H1 (cell line): ENCODE data around the gene DEPP1. TPM values are rescaled to one million over a fixed set of nuclear protein-coding genes. Genes with fewer than 3 reads are reported as not detected.
A peak's percentile ranks its signal among the peaks of the same experiment; 100 is the strongest.

Experiments
- CTCF ChIA-PET: fragments of 300-600 bp; sonication (Branson Sonifier 250); formaldehyde crosslinking; loops from one replicate; lab custom pipeline; 2021; ENCODE audit not compliant: partially characterized antibody; lab: Charles Lee
- POLR2A ChIA-PET: fragments of 300-600 bp; sonication (Branson Sonifier 250); formaldehyde crosslinking; loops from one replicate; lab custom pipeline; 2021; ENCODE audit warnings: inconsistent platforms; ENCODE audit not compliant: partially characterized antibody; lab: Charles Lee
- DNase-seq, 2 experiments: peaks; one replicate each; pipeline versions ENCODE4 v3.0.0 to v3.0.0-alpha.2; 2010 to 2022; ENCODE audit warnings: low spot score in 2 of 2, low read depth in 1 of 2, mixed read lengths in 1 of 2
- FAIRE-seq: peaks from 2 replicates; lab custom pipeline; 2011; peaks lifted over from hg19 to GRCh38; lab: Jason Lieb, UNC
- H2AFZ ChIP-seq: 2 replicates; pipeline ENCODE4 v1.8.1; 2012; ENCODE audit warnings: low read length, inconsistent platforms
- H2AK5ac ChIP-seq: 2 replicates; pipeline ENCODE4 v1.6.1; 2013; ENCODE audit warnings: low read depth, low read length
- H2BK120ac ChIP-seq: replicated peaks from 2 replicates; pipeline ENCODE3; 2013; ENCODE audit warnings: low read depth, low read length, inconsistent platforms
- H2BK12ac ChIP-seq: 2 replicates; pipeline ENCODE4 v1.6.1; 2013; ENCODE audit warnings: low read depth, low read length
- H2BK15ac ChIP-seq: 2 replicates; pipeline ENCODE4 v1.6.1; 2013; ENCODE audit warnings: low read length
- H2BK20ac ChIP-seq: 2 replicates; pipeline ENCODE4 v1.6.1; 2013; ENCODE audit warnings: low read length
- H2BK5ac ChIP-seq: 2 replicates; pipeline ENCODE4 v1.6.1; 2013; ENCODE audit warnings: low read depth, low read length
- H3K14ac ChIP-seq: 2 replicates; pipeline ENCODE4 v1.6.1; 2013; ENCODE audit warnings: inconsistent platforms; ENCODE audit not compliant: insufficient read length
- H3K18ac ChIP-seq: 2 replicates; pipeline ENCODE4 v1.6.1; 2013; ENCODE audit warnings: low read length; ENCODE audit errors: extremely low read depth
- H3K23ac ChIP-seq: 2 replicates; pipeline ENCODE4 v1.6.1; 2013; ENCODE audit warnings: inconsistent platforms; ENCODE audit not compliant: insufficient read length
- H3K23me2 ChIP-seq: 2 replicates; pipeline ENCODE4 v1.6.1; 2013; ENCODE audit warnings: low read depth, low read length
- H3K27ac ChIP-seq: 2 replicates; pipeline ENCODE4 v1.6.1; 2011; ENCODE audit warnings: low read depth, low read length, inconsistent platforms
- H3K27me3 ChIP-seq, 4 experiments: replicated peaks in 1 of 4; 1 replicate in 1 of 4; 2 replicates in 3 of 4; pipeline versions ENCODE4 v1.6.1 to v1.8.1; 2011 to 2013; ENCODE audit warnings: low read length in 3 of 4, mild to moderate bottlenecking in 3 of 4, inconsistent platforms in 2 of 4, mixed read lengths in 2 of 4, moderate library complexity in 1 of 4; ENCODE audit not compliant: control insufficient read depth in 3 of 4, insufficient read depth in 3 of 4; ENCODE audit errors: extremely low read depth in 1 of 4
- H3K36me3 ChIP-seq, 4 experiments: 2 replicates each; pipeline versions ENCODE4 v1.6.1 to v1.8.1; 2011 to 2013; ENCODE audit warnings: mild to moderate bottlenecking in 4 of 4, low read length in 3 of 4, moderate library complexity in 2 of 4, control low read depth in 1 of 4, inconsistent platforms in 1 of 4; ENCODE audit not compliant: insufficient read depth in 4 of 4, control insufficient read depth in 2 of 4
- H3K4ac ChIP-seq: replicated peaks from 2 replicates; pipeline ENCODE3; 2013; ENCODE audit warnings: low read length, low read depth, mixed read lengths, inconsistent platforms; ENCODE audit not compliant: insufficient read length
- H3K4me1 ChIP-seq, 4 experiments: replicated peaks in 1 of 4; 1 replicate in 1 of 4; 2 replicates in 3 of 4; pipeline versions ENCODE4 v1.6.1 to v1.8.1; 2011 to 2013; ENCODE audit warnings: low read length in 3 of 4, inconsistent platforms in 2 of 4, mixed read lengths in 1 of 4; ENCODE audit not compliant: insufficient read depth in 4 of 4, control insufficient read depth in 3 of 4
- H3K4me2 ChIP-seq, 2 experiments: 2 replicates each; pipeline versions ENCODE4 v1.6.1 to v1.8.1; 2011 to 2013; ENCODE audit warnings: low read depth in 2 of 2, low read length in 2 of 2, control low read depth in 1 of 2, inconsistent platforms in 1 of 2, mild to moderate bottlenecking in 1 of 2; ENCODE audit not compliant: insufficient read depth in 1 of 2
- H3K4me3 ChIP-seq, 4 experiments: fragments of 200-600, 300-600 bp in 1 of 4; sonication (generic), shearing (Covaris generic), sonication (Bioruptor Twin) in 1 of 4; 2 replicates each; pipeline versions ENCODE4 v1.5.1 to v1.8.1; 2011 to 2016; ENCODE audit warnings: low read length in 4 of 4, low read depth in 3 of 4, control low read depth in 2 of 4, inconsistent platforms in 2 of 4, mild to moderate bottlenecking in 2 of 4, mixed read lengths in 1 of 4, moderate library complexity in 1 of 4; ENCODE audit not compliant: insufficient read depth in 2 of 4; ENCODE audit errors: extremely low read depth in 1 of 4
- H3K56ac ChIP-seq: replicated peaks from 2 replicates; pipeline ENCODE3; 2013; ENCODE audit warnings: low read depth, mild to moderate bottlenecking, mixed read lengths, low read length, inconsistent platforms; ENCODE audit not compliant: insufficient read length
- H3K79me1 ChIP-seq: 2 replicates; pipeline ENCODE4 v1.6.1; 2013; ENCODE audit warnings: low read depth, low read length, control low read depth
- H3K79me2 ChIP-seq, 2 experiments: 2 replicates each; pipeline versions ENCODE4 v1.6.1 to v1.8.1; 2012 to 2013; ENCODE audit warnings: low read length in 2 of 2, mild to moderate bottlenecking in 2 of 2, inconsistent platforms in 1 of 2; ENCODE audit not compliant: insufficient read depth in 2 of 2, control insufficient read depth in 1 of 2
- H3K9ac ChIP-seq, 4 experiments: replicated peaks in 1 of 4; 1 replicate in 1 of 4; 2 replicates in 3 of 4; pipeline versions ENCODE4 v1.6.1 to v1.8.1; 2011 to 2013; ENCODE audit warnings: low read depth in 3 of 4, low read length in 3 of 4, control low read depth in 2 of 4, mild to moderate bottlenecking in 2 of 4, moderate library complexity in 2 of 4, inconsistent platforms in 1 of 4; ENCODE audit errors: extremely low read depth in 1 of 4
- H3K9me3 ChIP-seq, 2 experiments: 2 replicates each; pipeline versions ENCODE4 v1.6.1 to v1.8.1; 2012 to 2013; ENCODE audit warnings: mild to moderate bottlenecking in 2 of 2, moderate library complexity in 2 of 2, control low read depth in 1 of 2, inconsistent platforms in 1 of 2, low read depth in 1 of 2, low read length in 1 of 2, mixed read lengths in 1 of 2; ENCODE audit not compliant: insufficient read depth in 2 of 2
- H4K20me1 ChIP-seq, 2 experiments: replicated peaks in 1 of 2; 2 replicates each; pipeline versions ENCODE3 to v1.8.1; 2011 to 2013; ENCODE audit warnings: inconsistent platforms in 2 of 2, low read length in 2 of 2, mild to moderate bottlenecking in 1 of 2; ENCODE audit not compliant: insufficient read depth in 2 of 2, control insufficient read depth in 1 of 2
- H4K5ac ChIP-seq: 2 replicates; pipeline ENCODE4 v1.6.1; 2013; ENCODE audit warnings: low read length, low read depth, mixed read lengths, inconsistent platforms; ENCODE audit not compliant: insufficient read length
- H4K8ac ChIP-seq: 2 replicates; pipeline ENCODE4 v1.8.0; 2013; ENCODE audit warnings: mild to moderate bottlenecking, moderate library complexity, low read length, inconsistent platforms; ENCODE audit not compliant: insufficient read depth; ENCODE audit errors: extremely low read depth
- H4K91ac ChIP-seq: replicated peaks from 2 replicates; pipeline ENCODE3; 2013; ENCODE audit warnings: low read length, mixed read lengths, inconsistent platforms; ENCODE audit not compliant: insufficient read length
- KDM5A ChIP-seq: fragments of 200-600 bp; IDR thresholded peaks from 2 replicates; pipeline ENCODE4 v1.7.1; 2012; ENCODE audit warnings: mild to moderate bottlenecking, low read length, inconsistent platforms, mixed read lengths
- RAD21 ChIP-seq, 2 experiments: IDR thresholded peaks in 1 of 2; conservative IDR thresholded peaks in 1 of 2; 2 replicates each; pipeline ENCODE4 v1.6.1; 2011; ENCODE audit warnings: low read depth in 2 of 2, low read length in 2 of 2, improper control_type of control experiment in 1 of 2, inconsistent platforms in 1 of 2, mild to moderate bottlenecking in 1 of 2, moderate library complexity in 1 of 2
- TEAD4 ChIP-seq: IDR thresholded peaks from 2 replicates; pipeline ENCODE4 v1.6.1; 2012; ENCODE audit warnings: low read depth, low read length, inconsistent platforms, mixed read lengths
- WGBS, 2 experiments: shearing (Covaris generic) in 1 of 2; methylation state at CpG; one replicate each; pipeline versions ENCODE4 v1.1.6 to v1.1.7; 2013 to 2015; ENCODE audit warnings: low lambda C conversion rate in 2 of 2, mixed read lengths in 2 of 2, inconsistent platforms in 1 of 2, low coverage in 1 of 2, missing lambda C conversion rate in 1 of 2; ENCODE audit not compliant: insufficient replicate concordance in 2 of 2, insufficient coverage in 1 of 2, insufficient read length in 1 of 2; ENCODE audit errors: extremely low coverage in 1 of 2, missing lambda C conversion rate in 1 of 2; 5-methylcytosine and 5-hydroxymethylcytosine counted together
- polyA plus RNA-seq, 7 experiments: library from polyadenylated mRNA; depleted of rRNA in 3 of 7; stranded (reverse) in 5 of 7; unstranded in 2 of 7; fragments of >200 nt in 5 of 7; fragments of 200-250 nt in 2 of 7; gene quantifications; 1 replicate in 5 of 7; 2 replicates in 1 of 7; 4 replicates in 1 of 7; pipeline versions ENCODE4 v1.2.1 to v1.2.3, GENCODE V29; 2011 to 2013; ENCODE audit warnings: missing spikeins in 2 of 7, mixed read lengths in 2 of 7
- total RNA-seq: library from RNA; stranded (reverse); fragmentation: NEBNext Ultra II Directional; extraction: Animal tissue kit (Norgen Biotek cat#: 25700); gene quantifications from 2 replicates; pipeline ENCODE4 v1.2.1, GENCODE V29; 2021

The DEPP1 gene
- total and polyA plus RNA-seq, 2 of the 8 experiments (the other 6 are each of a cell fraction or from before 2014, with no cell fraction given), result 0.67 to 4.5 TPM

- Histone ChIP-seq H2BK15ac (no peak overlapping the region), H3K56ac (no peak overlapping the region), H3K27me3 (no peaks in the 10 kb centered on the region; a peak in 1 of 7 replicates), H3K9me3 (peaks cover 0 to 8% of the 10 kb centered on the region in 2 experiments; a peak in 2 of 4 replicates), H4K91ac (no peak overlapping the region), H3K27ac (no peak overlapping the region), H4K20me1 (no peaks in the 10 kb centered on the region), H3K4me2 (no peak overlapping the region), H3K79me1 (no peaks in the 10 kb centered on the region; the same call in 1 of the 2 replicates), H3K9ac (no peak overlapping the region), H2BK120ac (no peak overlapping the region), H3K14ac (no peak overlapping the region), H3K79me2 (no peaks in the 10 kb centered on the region), H3K4ac (no peak overlapping the region), H4K5ac (no peak overlapping the region), H2AFZ (no peak overlapping the region), H4K8ac (no peak overlapping the region), H3K23me2 (no peaks in the 10 kb centered on the region), H3K4me3 (no peak overlapping the region), H2BK12ac (no peak overlapping the region), H3K36me3 (no peaks in the 10 kb centered on the region), H2BK20ac (no peak overlapping the region), H3K4me1 (peaks cover 0 to 7% (median 0%) of the 10 kb centered on the region in 4 experiments; a peak in 2 of 7 replicates), H2AK5ac (no peak overlapping the region), H2BK5ac (no peak overlapping the region), H3K18ac (no peak overlapping the region), H3K23ac (no peak overlapping the region)
- FAIRE-seq (no peak), DNase-seq (peak in 1 of 2 experiments; percentile 38)
- ChIA-PET POLR2A (interaction anchor here (1.0 to 2.9 kb wide), 3 partner anchors 14 to 29 kb away, joined by 3 to 17 read pairs (median 4); partner anchors contain the start of gene DEPP1), CTCF (interaction anchor here (0.6 to 13.4 kb wide), 12 partner anchors 15 to 65 kb away, joined by 3 to 143 read pairs (median 4); partner anchors contain the start of gene DEPP1)
- WGBS, 2 experiments, result 82% methylated on average over 5 of the region's 5 CpGs; no CpG with 5 or more reads in 1 of the 2 experiments
- TF ChIP-seq KDM5A (no peak), RAD21 (IDR thresholded peaks at IDR 0.05 in 1 of 2, conservative IDR thresholded peaks at IDR 0.05 in 1 of 2; ENCODE audit: low read depth in 2 of 2, low read length in 2 of 2) (peak in 1 of 2 experiments; percentile 17; a peak in 1 of 4 replicates), TEAD4 (0 out of 2 replicates have a peak, but pooled peaks have one; percentile 39)
Measured at GRCh38 chr10:44949127-44949802, 29.3 kb downstream of the DEPP1 start.
